Gastroesophageal sphincter (tissue), 4 donors: ENCODE data around the gene RHEX. TPM values are rescaled to one million over a fixed set of nuclear protein-coding genes. Genes with fewer than 3 reads are reported as not detected.
"Not testable (repeated sequence)": the region's sequence is repeated elsewhere in the genome, so short reads cannot be mapped to it uniquely, and the experiment has no call there.

ENCODE experiments used
- ATAC-seq: fragments of 150-250 bp; one replicate; pipeline ENCODE4 v1.9.1; 2016; ENCODE audit warnings: mild to moderate bottlenecking, moderate library complexity
- H3K27ac ChIP-seq, 4 donors: fragments of 200-600 bp; sonication (generic) in 3 of 4; 1 replicate in 3 of 4; 2 replicates in 1 of 4; pipeline ENCODE4 v1.5.1; 2016 to 2019
- H3K27me3 ChIP-seq: fragments of 200-600 bp; sonication (generic); one replicate; pipeline ENCODE4 v1.5.1; 2019
- H3K36me3 ChIP-seq, 2 donors: fragments of 200-600 bp; sonication (generic); one replicate each; pipeline ENCODE4 v1.5.1; 2019; ENCODE audit warnings: control low read depth in 1 of 2
- H3K4me1 ChIP-seq, 3 donors: fragments of 200-600 bp; sonication (generic); 1 replicate in 2 of 3; 2 replicates in 1 of 3; pipeline ENCODE4 v1.5.1; 2016 to 2019; ENCODE audit warnings: control low read depth in 2 of 3
- H3K4me3 ChIP-seq, 2 donors: fragments of 200-600 bp; sonication (generic); one replicate each; pipeline ENCODE4 v1.5.1; 2019; ENCODE audit warnings: mild to moderate bottlenecking in 1 of 2, moderate library complexity in 1 of 2
- H3K9me3 ChIP-seq, 3 donors: fragments of 200-600 bp; sonication (generic); one replicate each; pipeline ENCODE4 v1.5.1; 2017 to 2019; ENCODE audit warnings: control low read depth in 2 of 3
- EP300 ChIP-seq: sonication (generic); formaldehyde crosslinking; IDR thresholded peaks from one replicate; pipeline ENCODE4 v1.6.1; 2017; ENCODE audit warnings: antibody characterized with exemption, mild to moderate bottlenecking
- POLR2A ChIP-seq, 2 donors: fragments of 450-650 bp; IDR thresholded peaks; one replicate each; pipeline ENCODE4 v1.6.1; 2017; ENCODE audit warnings: antibody characterized with exemption in 2 of 2, mild to moderate bottlenecking in 2 of 2, moderate library complexity in 1 of 2
- POLR2AphosphoS5 ChIP-seq: sonication (generic); formaldehyde crosslinking; IDR thresholded peaks from one replicate; pipeline ENCODE4 v1.6.1; 2017; ENCODE audit warnings: antibody characterized with exemption
- WGBS, 2 donors: methylation state at CpG; one replicate each; pipeline ENCODE4 v1.1.5; 2018; ENCODE audit warnings: low coverage in 1 of 2; 5-methylcytosine and 5-hydroxymethylcytosine counted together
- total RNA-seq, 4 donors: library from RNA; depleted of rRNA; stranded (reverse); fragments of >200 nt; gene quantifications; one replicate each; pipeline ENCODE4 v1.1.0, GENCODE V29; 2016
- TF ChIP-seq, protein P1 (sequence below), 4 experiments: fragments of 200-600 bp in 2 of 4; fragments of 450-650 bp in 2 of 4; sonication (generic) in 1 of 4; IDR thresholded peaks; one replicate each; pipeline ENCODE4 v1.5.1; 2017 to 2019; ENCODE audit warnings: antibody characterized with exemption in 4 of 4, mild to moderate bottlenecking in 2 of 4, moderate library complexity in 2 of 4

RHEX gene
- total RNA-seq, 4 donors from 2014 or later, result 3.5 to 6.8 (median 5.0) TPM

DNA sequence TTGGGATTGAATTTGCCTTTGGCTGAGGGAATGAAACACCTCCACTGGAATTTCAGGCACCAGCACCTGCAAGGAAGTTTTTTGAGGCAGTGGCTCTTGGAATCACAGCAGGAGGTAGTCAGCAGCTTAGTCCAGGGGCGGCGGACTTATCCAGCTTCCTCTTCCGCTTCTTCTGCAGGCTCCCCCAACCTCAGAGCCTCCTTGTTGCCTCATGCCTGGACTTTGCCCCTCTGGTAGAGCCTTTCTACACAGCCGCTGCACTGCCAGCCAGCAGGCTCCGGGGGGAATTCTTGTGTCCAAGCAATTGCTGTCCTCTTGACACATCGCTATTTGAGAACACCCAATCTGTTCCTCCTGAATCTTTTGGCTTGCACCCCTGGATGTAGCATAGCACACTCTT is 4.4 kb upstream of the RHEX start:
- peaks cover under 1% of the 10 kb centered on the region for H3K27me3 ChIP-seq
- no peaks in the 10 kb centered on the region for H3K36me3 ChIP-seq
- H3K9me3 ChIP-seq, result no peaks in the 10 kb centered on the region
- H3K4me3 ChIP-seq, result no peak overlapping the region
- no peak overlapping the region for H3K27ac ChIP-seq
- TF ChIP-seq POLR2A (IDR thresholded peaks at IDR 0.05), result no peak
- TF ChIP-seq, protein P1, sequence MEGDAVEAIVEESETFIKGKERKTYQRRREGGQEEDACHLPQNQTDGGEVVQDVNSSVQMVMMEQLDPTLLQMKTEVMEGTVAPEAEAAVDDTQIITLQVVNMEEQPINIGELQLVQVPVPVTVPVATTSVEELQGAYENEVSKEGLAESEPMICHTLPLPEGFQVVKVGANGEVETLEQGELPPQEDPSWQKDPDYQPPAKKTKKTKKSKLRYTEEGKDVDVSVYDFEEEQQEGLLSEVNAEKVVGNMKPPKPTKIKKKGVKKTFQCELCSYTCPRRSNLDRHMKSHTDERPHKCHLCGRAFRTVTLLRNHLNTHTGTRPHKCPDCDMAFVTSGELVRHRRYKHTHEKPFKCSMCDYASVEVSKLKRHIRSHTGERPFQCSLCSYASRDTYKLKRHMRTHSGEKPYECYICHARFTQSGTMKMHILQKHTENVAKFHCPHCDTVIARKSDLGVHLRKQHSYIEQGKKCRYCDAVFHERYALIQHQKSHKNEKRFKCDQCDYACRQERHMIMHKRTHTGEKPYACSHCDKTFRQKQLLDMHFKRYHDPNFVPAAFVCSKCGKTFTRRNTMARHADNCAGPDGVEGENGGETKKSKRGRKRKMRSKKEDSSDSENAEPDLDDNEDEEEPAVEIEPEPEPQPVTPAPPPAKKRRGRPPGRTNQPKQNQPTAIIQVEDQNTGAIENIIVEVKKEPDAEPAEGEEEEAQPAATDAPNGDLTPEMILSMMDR (IDR thresholded peaks at IDR 0.05), result no peak
- TF ChIP-seq EP300, result no peak
- no peak for TF ChIP-seq POLR2AphosphoS5
- ATAC-seq, result peak; percentile 28
- no peaks in the 10 kb centered on the region for H3K4me1 ChIP-seq
- WGBS, 2 donors, result 76% methylated on average over 6 of the region's 6 CpGs; no CpG with 5 or more reads in 1 of the 2 donors

GRCh38 chr1:206049293-206049692 is 3.7 kb upstream of the RHEX start:
- no peak overlapping the region for H3K4me3 ChIP-seq
- no peaks in the 10 kb centered on the region for H3K27me3 ChIP-seq
- H3K4me1 ChIP-seq, result no peaks in the 10 kb centered on the region
- H3K27ac ChIP-seq, result no peak overlapping the region
- TF ChIP-seq POLR2A (IDR thresholded peaks at IDR 0.05) (no peak), EP300 (no peak), POLR2AphosphoS5 (no peak)
- TF ChIP-seq, protein P1 (IDR thresholded peaks at IDR 0.05), result no peak
- ATAC-seq, result no peak
- no peaks in the 10 kb centered on the region for H3K9me3 ChIP-seq
- no peaks in the 10 kb centered on the region for H3K36me3 ChIP-seq

DNA sequence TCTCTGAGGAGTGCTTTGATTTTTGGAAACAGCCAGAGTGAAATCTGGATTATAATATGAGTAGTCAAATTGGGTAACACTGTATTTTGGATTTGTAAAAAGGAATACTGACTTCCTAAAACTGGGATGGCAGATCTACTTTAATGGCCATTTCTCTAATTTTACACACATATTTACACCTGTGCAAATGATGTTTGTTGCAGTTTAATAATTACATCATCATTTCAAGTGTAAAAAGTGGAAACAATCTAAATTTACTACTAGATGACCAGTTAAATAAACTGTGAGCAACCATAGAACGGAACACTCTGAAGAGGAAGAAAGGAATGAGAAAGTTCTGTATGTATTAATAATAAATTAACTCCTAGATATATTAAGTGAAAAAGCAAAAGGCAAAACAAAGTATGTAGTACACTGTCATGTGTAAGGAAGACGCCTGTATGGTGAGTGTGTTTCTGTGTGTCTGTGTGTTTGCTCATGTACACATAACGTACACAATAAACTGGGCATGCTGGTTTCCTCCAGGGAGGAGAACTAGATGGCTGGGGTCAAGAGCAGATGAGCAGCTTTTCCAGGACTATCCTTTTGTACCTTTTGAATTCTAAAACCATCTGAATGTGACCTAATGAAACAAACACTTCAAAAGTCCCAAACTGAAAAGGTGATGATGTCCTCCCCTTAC is 2.9 kb upstream of the RHEX start:
- 85 to 86% methylated on average over 3 of the region's 3 CpGs for WGBS, 2 donors
- ATAC-seq, result no peak
- TF ChIP-seq EP300 (no peak), POLR2AphosphoS5 (no peak), POLR2A (IDR thresholded peaks at IDR 0.05) (no peak)
- TF ChIP-seq, protein P1 (IDR thresholded peaks at IDR 0.05), result no peak

GRCh38 chr1:206050655-206051235 is 2.2 kb upstream of the RHEX start:
- no peak overlapping the region for H3K27ac ChIP-seq
- H3K27me3 ChIP-seq, result no peaks in the 10 kb centered on the region
- no peaks in the 10 kb centered on the region for H3K4me1 ChIP-seq
- no peaks in the 10 kb centered on the region for H3K36me3 ChIP-seq
- no peak for ATAC-seq
- TF ChIP-seq POLR2A (IDR thresholded peaks at IDR 0.05), result no peak
- TF ChIP-seq, protein P1 (IDR thresholded peaks at IDR 0.05), result no peak
- TF ChIP-seq EP300, result no peak
- TF ChIP-seq POLR2AphosphoS5, result no peak
- 71 to 73% methylated on average over 3 to 5 of the region's 6 CpGs for WGBS, 2 donors
- H3K9me3 ChIP-seq, result no peaks in the 10 kb centered on the region
- H3K4me3 ChIP-seq, result no peak overlapping the region

More for the DNA sequence above, 2.9 kb upstream of the RHEX start:
- Histone ChIP-seq H3K27ac (no peak overlapping the region), H3K4me3 (no peak overlapping the region), H3K9me3 (no peaks in the 10 kb centered on the region), H3K27me3 (no peaks in the 10 kb centered on the region), H3K36me3 (no peaks in the 10 kb centered on the region), H3K4me1 (no peaks in the 10 kb centered on the region)

GRCh38 chr1:206052231-206052865 is 625 bp upstream of the RHEX start:
- 90 to 95% methylated on average over 3 of the region's 8 CpGs for WGBS, 2 donors
- H3K4me1 ChIP-seq, H3K4me3 ChIP-seq, H3K9me3 ChIP-seq, H3K27ac ChIP-seq, H3K36me3 ChIP-seq, ATAC-seq, H3K27me3 ChIP-seq: not testable (repeated sequence)

DNA sequence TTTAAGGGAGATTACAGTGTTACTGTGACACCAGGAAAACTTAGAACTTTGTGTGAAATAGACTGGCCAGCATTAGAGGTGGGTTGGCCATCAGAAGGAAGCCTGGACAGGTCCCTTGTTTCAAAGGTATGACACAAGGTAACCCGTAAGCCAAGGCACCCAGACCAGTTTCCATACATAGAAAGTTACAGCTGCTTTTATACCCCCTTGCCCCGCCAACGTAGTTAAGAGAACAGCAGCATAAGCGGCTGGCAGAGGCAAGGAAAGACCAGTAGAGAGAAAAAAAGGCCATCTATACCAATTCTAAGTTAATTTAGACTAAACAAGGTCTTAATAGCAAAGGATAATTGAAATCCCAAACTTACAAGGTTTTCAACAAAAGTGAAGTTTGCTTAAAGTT is 643 bp downstream of the RHEX start:
- not testable (repeated sequence) for ATAC-seq, H3K4me3 ChIP-seq, H3K4me1 ChIP-seq, H3K27ac ChIP-seq, H3K36me3 ChIP-seq, H3K27me3 ChIP-seq, H3K9me3 ChIP-seq
- WGBS, 2 donors, result 95 to 100% methylated on average over 4 of the region's 4 CpGs

- not testable (repeated sequence) for H3K27me3 ChIP-seq, H3K9me3 ChIP-seq, ATAC-seq, H3K4me3 ChIP-seq, H3K27ac ChIP-seq, H3K4me1 ChIP-seq, H3K36me3 ChIP-seq
- WGBS, 2 donors, result 96 to 98% methylated on average over 8 of the region's 12 CpGs
Measured at GRCh38 chr1:206055069-206055625, 2.2 kb downstream of the RHEX start.

GRCh38 chr1:206055639-206056323 is 2.8 kb downstream of the RHEX start:
- not testable (repeated sequence) for H3K9me3 ChIP-seq, H3K27ac ChIP-seq, H3K4me1 ChIP-seq, H3K36me3 ChIP-seq, H3K27me3 ChIP-seq, ATAC-seq, H3K4me3 ChIP-seq
- WGBS, 2 donors, result 78 to 90% methylated on average over 5 to 8 of the region's 8 CpGs
